Epithelial cell of prostate (primary cell): ENCODE data around the gene TPPP2.

Experiments used
- DNase-seq: peaks from one replicate; pipeline ENCODE4 v3.0.0-alpha.2; 2011; ENCODE audit warnings: low read depth, low spot score
- H3K27ac ChIP-seq: fragments of 450-650 bp; 2 replicates; pipeline ENCODE4 v1.5.1; 2017; ENCODE audit warnings: mild to moderate bottlenecking

TPPP2 gene

GRCh38 chr14:21073921-21074320, 43.9 kb downstream of the TPPP2 start:
- H3K27ac ChIP-seq = no peak overlapping the region
- no peak for DNase-seq

DNA sequence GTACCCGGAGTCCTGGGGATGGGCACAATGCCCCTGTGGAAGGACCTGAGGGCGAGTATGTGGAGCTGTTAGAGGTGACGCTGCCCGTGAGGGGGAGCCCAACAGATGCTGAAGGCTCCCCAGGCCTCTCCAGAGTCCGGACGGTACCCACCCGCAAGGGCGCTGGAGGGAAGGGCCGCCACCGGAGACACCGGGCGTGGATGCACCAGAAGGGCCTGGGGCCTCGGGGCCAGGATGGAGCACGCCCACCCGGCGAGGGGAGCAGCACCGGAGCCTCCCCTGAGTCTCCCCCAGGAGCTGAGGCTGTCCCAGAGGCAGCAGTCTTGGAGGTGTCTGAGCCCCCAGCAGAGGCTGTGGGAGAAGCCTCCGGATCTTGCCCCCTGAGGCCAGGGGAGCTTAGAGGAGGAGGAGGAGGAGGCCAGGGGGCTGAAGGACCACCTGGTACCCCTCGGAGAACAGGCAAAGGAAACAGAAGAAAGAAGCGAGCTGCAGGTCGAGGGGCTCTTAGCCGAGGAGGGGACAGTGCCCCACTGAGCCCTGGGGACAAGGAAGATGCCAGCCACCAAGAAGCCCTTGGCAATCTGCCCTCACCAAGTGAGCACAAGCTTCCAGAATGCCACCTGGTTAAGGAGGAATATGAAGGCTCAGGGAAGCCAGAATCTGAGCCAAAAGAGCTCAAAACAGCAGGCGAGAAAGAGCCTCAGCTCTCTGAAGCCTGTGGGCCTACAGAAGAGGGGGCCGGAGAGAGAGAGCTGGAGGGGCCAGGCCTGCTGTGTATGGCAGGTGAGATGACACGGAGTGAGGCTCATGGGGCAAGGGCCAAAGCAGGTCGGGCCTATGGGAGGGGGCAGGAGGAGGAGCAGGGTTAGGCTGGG, 44.6 kb downstream of the TPPP2 start:
- H3K27ac ChIP-seq = no peak overlapping the region
- DNase-seq = no peak

DNA sequence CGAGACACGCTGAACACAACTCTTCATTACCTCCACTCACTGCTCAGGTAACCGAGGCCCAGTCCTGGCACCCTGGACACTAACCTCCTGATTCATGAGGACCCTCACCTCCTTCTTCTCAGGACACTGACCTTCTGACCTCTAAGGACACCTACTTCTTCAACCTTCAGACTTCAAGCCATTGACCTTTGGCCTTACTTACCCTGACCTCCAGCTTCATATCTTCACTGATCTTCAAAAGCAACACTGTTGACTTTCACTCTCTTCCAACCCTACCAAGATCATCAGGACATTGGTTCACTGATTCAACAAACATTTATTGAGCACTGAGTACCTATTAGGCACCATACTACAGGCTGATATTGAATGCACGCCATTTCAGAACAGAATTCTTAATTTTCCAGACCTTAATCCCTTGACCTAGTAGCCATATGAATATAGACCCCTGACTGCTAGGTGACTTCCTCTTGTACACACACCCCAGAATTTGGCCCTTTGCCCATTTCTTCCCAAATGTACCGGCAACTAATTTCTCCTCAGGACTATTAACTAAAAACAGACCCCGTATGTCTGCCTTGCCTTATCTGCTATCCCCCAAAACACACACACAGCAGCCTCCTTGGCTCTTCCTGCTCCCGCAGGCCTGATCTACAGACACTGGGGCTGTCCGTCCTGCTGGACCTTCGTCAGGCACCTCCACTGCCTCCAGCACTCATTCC, 45.9 kb downstream of the TPPP2 start:
- no peak for DNase-seq
- H3K27ac ChIP-seq = no peak overlapping the region

DNA sequence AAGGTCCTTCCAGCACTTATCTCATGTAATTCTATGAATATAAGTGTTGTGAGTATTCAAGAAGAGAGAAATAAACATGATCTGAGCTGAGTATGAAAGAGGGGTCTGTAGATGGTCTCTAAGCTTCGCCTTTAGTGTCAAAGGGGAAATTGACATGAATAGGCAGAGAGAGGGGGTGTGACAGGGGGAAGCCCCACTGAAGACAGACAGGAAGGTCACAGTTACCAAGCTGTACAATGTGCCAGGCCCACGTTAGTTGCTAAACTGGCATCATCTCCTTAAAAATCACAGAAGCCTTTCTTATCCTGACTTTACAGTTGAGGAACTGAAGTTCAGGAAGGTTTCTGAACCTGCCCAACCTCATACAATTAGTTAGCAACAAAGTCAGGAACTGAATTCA, 47.7 kb downstream of the TPPP2 start:
- DNase-seq = no peak
- H3K27ac ChIP-seq = no peak overlapping the region

DNA sequence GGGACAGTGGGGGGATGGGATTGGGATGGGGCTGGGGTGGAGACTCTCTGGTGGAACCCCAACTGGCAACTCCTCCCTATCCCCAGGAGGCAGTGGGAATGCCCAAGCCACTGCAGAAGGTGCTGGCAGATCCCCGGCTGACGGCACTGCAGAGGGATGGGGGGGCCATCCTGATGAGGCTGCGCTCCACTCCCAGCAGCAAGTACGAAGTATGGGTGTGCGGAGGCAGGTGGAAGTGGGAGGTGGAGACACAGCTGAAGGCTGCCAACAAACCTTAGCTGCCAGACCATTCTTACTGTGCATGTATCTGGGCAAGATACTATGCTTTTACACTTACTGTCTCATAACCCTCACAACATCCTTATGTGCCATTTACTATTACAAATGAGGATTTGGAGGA, 48.3 kb downstream of the TPPP2 start:
- H3K27ac ChIP-seq = no peak overlapping the region

GRCh38 chr14:21078726-21079125, 48.7 kb downstream of the TPPP2 start:
- H3K27ac ChIP-seq = no peak overlapping the region
- no peak for DNase-seq

More for the DNA sequence above, 48.3 kb downstream of the TPPP2 start:
- DNase-seq = no peak

DNA sequence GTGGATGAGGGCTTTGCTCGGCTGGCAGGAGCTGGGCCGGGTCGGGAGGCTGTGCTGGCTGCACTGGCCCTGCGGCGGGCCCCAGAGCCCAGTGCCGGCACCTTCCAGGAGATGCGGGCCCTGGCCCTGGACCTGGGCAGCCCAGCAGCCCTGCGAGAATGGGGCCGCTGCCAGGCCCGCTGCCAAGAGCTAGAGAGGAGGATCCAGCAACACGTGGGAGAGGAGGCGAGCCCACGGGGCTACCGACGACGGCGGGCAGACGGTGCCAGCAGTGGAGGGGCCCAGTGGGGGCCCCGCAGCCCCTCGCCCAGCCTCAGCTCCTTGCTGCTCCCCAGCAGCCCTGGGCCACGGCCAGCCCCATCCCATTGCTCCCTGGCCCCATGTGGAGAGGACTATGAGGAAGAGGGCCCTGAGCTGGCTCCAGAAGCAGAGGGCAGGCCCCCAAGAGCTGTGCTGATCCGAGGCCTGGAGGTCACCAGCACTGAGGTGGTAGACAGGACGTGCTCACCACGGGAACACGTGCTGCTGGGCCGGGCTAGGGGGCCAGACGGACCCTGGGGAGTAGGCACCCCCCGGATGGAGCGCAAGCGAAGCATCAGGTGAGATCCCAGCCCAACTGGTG, 51.6 kb downstream of the TPPP2 start:
- no peak for DNase-seq
- H3K27ac ChIP-seq = no peak overlapping the region
